ENCODE data around the gene ODC1.
"Not testable (repeated sequence)": the region's sequence is repeated elsewhere in the genome, so short reads cannot be mapped to it uniquely, and the experiment has no call there.

ODC1 gene

GRCh38 chr2:10487741-10488104, 39.6 kb upstream of the ODC1 start:
- H3K4me3 ChIP-seq (ENCODE audit: extremely low read depth, insufficient read depth, low read length, poor library complexity, severe bottlenecking); H3K27ac ChIP-seq (ENCODE audit: low read depth, low read length, severe bottlenecking); H3K9me3 ChIP-seq (ENCODE audit: control insufficient read depth, low read length); H3K4me1 ChIP-seq (ENCODE audit: control insufficient read depth, insufficient read depth, low read length, poor library complexity, severe bottlenecking); H3K36me3 ChIP-seq (ENCODE audit: control insufficient read depth, insufficient read depth, low read length): not testable (repeated sequence)
- whole genome bisulfite sequencing, 2 experiments (ENCODE audit: insufficient coverage in 2 of 2), result 85 to 93% methylated on average over 3 to 5 of the region's 5 CpGs

DNA sequence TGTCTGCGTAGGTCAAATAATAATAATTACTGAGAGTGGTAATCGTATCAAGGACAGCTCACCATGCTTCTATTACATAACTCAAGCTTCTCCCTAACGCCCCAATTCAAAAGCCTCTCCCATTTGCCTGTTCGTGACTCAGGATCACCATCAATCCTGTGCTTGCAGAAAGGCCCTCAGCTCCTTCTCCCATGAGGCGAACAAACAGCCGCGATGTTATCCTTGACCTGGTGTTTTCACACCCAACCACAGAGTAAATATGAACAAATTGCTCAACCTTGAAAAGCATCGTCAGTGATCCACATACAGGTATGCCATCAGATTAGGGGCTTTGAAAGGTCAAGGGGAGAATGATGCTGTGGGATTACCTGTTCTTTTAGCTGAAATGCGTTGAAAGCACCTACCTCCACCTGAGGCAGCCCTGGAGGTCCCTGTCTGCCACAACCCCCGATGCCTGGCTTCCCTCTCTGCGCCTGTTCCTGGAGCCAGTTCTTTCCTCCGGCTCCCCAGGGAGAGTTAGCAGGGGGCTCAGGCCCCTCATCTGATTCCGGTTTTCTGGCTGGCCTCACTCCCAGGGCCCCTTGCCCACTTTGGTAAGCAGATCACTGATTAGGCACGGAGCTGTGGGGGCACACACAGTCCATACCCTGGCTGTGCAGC, 39.1 kb upstream of the ODC1 start:
- H3K36me3 ChIP-seq (ENCODE audit: control insufficient read depth, insufficient read depth, low read length), result no peaks in the 10 kb centered on the region
- H3K4me3 ChIP-seq (ENCODE audit: extremely low read depth, insufficient read depth, low read length, poor library complexity, severe bottlenecking), result no peak overlapping the region
- H3K9me3 ChIP-seq (ENCODE audit: control insufficient read depth, low read length), result no peaks in the 10 kb centered on the region
- H3K4me1 ChIP-seq (ENCODE audit: control insufficient read depth, insufficient read depth, low read length, poor library complexity, severe bottlenecking), result peaks cover 15% of the 10 kb centered on the region
- H3K27ac ChIP-seq (ENCODE audit: low read depth, low read length, severe bottlenecking), result no peak overlapping the region
- WGBS, 2 experiments (ENCODE audit: insufficient coverage in 2 of 2), result 72 to 86% methylated on average over 8 to 11 of the region's 14 CpGs

- Histone ChIP-seq H3K4me1 (ENCODE audit: control insufficient read depth, insufficient read depth, low read length, poor library complexity, severe bottlenecking) (peaks cover 18% of the 10 kb centered on the region), H3K9me3 (ENCODE audit: control insufficient read depth, low read length) (no peaks in the 10 kb centered on the region), H3K4me3 (ENCODE audit: extremely low read depth, insufficient read depth, low read length, poor library complexity, severe bottlenecking) (no peak overlapping the region), H3K36me3 (ENCODE audit: control insufficient read depth, insufficient read depth, low read length) (no peaks in the 10 kb centered on the region), H3K27ac (ENCODE audit: low read depth, low read length, severe bottlenecking) (no peak overlapping the region)
- 54 to 86% methylated on average over 3 to 5 of the region's 5 CpGs for WGBS, 2 experiments (ENCODE audit: insufficient coverage in 2 of 2)
Observed at GRCh38 chr2:10486601-10487079, 38.5 kb upstream of the ODC1 start.

DNA sequence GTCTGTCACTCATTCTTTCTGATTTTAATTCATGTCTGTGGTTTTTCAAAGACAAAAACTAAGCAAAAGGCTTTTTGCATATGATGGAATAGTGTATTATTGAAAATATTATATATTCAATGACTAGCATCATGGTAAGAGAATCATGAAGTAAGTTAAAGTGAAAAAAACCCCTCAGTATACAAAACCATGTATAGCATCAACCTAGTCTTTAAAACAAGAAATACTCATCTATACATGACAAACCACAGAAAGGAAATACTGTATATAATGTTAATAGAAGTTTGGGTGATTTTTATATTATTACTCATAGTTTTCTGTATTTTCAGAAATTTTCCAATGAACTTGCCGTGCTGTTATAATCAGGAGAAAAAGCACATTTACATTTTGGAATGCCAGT, 38.0 kb upstream of the ODC1 start:
- H3K36me3 ChIP-seq (ENCODE audit: control insufficient read depth, insufficient read depth, low read length), result no peaks in the 10 kb centered on the region
- no peak overlapping the region for H3K4me3 ChIP-seq (ENCODE audit: extremely low read depth, insufficient read depth, low read length, poor library complexity, severe bottlenecking)
- H3K4me1 ChIP-seq (ENCODE audit: control insufficient read depth, insufficient read depth, low read length, poor library complexity, severe bottlenecking), result peaks cover 18% of the 10 kb centered on the region
- 100% methylated on average over 1 of the region's 1 CpG; no CpG with 5 or more reads in 1 of the 2 experiments for WGBS, 2 experiments (ENCODE audit: insufficient coverage in 2 of 2)
- no peaks in the 10 kb centered on the region for H3K9me3 ChIP-seq (ENCODE audit: control insufficient read depth, low read length)
- no peak overlapping the region for H3K27ac ChIP-seq (ENCODE audit: low read depth, low read length, severe bottlenecking)

DNA sequence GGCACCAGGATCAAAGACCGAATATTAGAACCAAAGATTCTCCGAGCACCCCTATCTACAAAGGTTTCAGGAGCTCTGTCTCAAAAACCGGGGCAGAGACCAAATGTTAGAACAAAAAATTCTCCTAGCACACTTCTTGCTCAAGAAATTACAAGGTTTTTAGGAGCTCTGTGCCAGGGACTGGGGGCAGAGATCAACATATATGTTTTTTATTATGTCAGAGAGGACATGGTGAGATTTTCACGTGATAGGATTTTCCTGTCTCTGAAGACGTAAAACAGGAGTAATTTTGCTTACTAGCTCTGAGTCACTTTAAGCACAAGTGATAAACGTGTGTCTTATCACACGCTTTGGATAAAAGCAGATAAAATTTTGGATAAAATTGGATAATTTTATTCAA, 34.8 kb upstream of the ODC1 start:
- H3K36me3 ChIP-seq (ENCODE audit: control insufficient read depth, insufficient read depth, low read length), result no peaks in the 10 kb centered on the region
- H3K4me3 ChIP-seq (ENCODE audit: extremely low read depth, insufficient read depth, low read length, poor library complexity, severe bottlenecking), result no peak overlapping the region
- H3K27ac ChIP-seq (ENCODE audit: low read depth, low read length, severe bottlenecking), result peak overlapping the region; percentile 74
- no peaks in the 10 kb centered on the region for H3K9me3 ChIP-seq (ENCODE audit: control insufficient read depth, low read length)
- WGBS, 2 experiments (ENCODE audit: insufficient coverage in 2 of 2), result 87 to 94% methylated on average over 5 to 6 of the region's 7 CpGs
- peaks cover 16% of the 10 kb centered on the region for H3K4me1 ChIP-seq (ENCODE audit: control insufficient read depth, insufficient read depth, low read length, poor library complexity, severe bottlenecking)

DNA sequence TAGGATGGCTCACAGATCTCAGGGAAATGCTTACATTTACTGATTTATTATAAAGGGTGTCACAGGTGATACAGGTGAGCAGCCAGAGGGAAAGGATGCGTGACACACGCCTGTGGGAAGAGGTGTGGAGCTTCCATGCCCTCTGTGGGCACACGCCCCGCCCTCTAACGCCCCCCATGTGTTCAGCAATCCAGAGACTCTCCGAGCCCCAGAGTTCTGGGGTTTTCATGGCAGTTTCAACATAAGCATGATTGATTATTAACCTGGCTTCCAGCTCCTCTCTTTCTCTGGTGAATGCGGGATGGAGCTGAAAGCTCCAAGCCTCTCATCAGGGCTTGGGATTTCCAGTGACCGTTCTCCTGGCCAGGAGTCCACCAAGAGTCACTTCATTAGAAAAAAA, 34.3 kb upstream of the ODC1 start:
- Histone ChIP-seq H3K9me3 (ENCODE audit: control insufficient read depth, low read length) (no peaks in the 10 kb centered on the region), H3K4me3 (ENCODE audit: extremely low read depth, insufficient read depth, low read length, poor library complexity, severe bottlenecking) (no peak overlapping the region), H3K4me1 (ENCODE audit: control insufficient read depth, insufficient read depth, low read length, poor library complexity, severe bottlenecking) (peaks cover 18% of the 10 kb centered on the region), H3K27ac (ENCODE audit: low read depth, low read length, severe bottlenecking) (peak overlapping the region; percentile 74), H3K36me3 (ENCODE audit: control insufficient read depth, insufficient read depth, low read length) (no peaks in the 10 kb centered on the region)
- WGBS, 2 experiments (ENCODE audit: insufficient coverage in 2 of 2), result 90 to 92% methylated on average over 8 of the region's 8 CpGs

DNA sequence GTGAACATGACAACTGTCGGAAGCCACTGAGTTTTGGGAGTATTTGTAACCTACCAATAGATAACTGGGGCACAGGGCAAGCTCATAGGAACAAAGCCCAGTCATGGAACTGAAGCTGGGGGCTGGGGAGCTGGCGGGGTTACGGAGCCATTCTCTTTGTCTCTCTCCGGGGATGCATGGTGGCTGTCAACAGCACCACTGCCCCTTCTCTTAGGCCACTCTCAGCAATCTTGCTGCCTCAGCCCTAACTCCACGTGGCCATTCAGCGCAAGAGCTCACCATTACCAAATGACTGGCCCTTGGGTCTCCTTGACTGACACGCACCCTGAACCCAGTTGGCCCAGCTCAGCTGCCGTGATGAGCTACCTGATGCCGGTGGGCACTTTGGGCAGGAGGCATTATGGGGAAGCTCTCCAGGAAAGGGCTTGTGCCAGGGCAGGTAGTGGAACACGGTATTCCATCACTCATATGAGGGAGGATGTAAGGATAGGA, 33.6 kb upstream of the ODC1 start:
- Histone ChIP-seq H3K27ac (ENCODE audit: low read depth, low read length, severe bottlenecking) (no peak overlapping the region), H3K4me3 (ENCODE audit: extremely low read depth, insufficient read depth, low read length, poor library complexity, severe bottlenecking) (no peak overlapping the region), H3K36me3 (ENCODE audit: control insufficient read depth, insufficient read depth, low read length) (no peaks in the 10 kb centered on the region), H3K9me3 (ENCODE audit: control insufficient read depth, low read length) (no peaks in the 10 kb centered on the region), H3K4me1 (ENCODE audit: control insufficient read depth, insufficient read depth, low read length, poor library complexity, severe bottlenecking) (peaks cover 18% of the 10 kb centered on the region)
- WGBS, 2 experiments (ENCODE audit: insufficient coverage in 2 of 2), result 86 to 90% methylated on average over 8 to 10 of the region's 10 CpGs

- Histone ChIP-seq H3K36me3 (ENCODE audit: control insufficient read depth, insufficient read depth, low read length) (no peaks in the 10 kb centered on the region), H3K9me3 (ENCODE audit: control insufficient read depth, low read length) (no peaks in the 10 kb centered on the region), H3K27ac (ENCODE audit: low read depth, low read length, severe bottlenecking) (no peak overlapping the region), H3K4me1 (ENCODE audit: control insufficient read depth, insufficient read depth, low read length, poor library complexity, severe bottlenecking) (peaks cover 18% of the 10 kb centered on the region), H3K4me3 (ENCODE audit: extremely low read depth, insufficient read depth, low read length, poor library complexity, severe bottlenecking) (no peak overlapping the region)
- 56 to 86% methylated on average over 1 to 2 of the region's 3 CpGs for WGBS, 2 experiments (ENCODE audit: insufficient coverage in 2 of 2)
Observed at GRCh38 chr2:10481055-10481665, 33.0 kb upstream of the ODC1 start.

DNA sequence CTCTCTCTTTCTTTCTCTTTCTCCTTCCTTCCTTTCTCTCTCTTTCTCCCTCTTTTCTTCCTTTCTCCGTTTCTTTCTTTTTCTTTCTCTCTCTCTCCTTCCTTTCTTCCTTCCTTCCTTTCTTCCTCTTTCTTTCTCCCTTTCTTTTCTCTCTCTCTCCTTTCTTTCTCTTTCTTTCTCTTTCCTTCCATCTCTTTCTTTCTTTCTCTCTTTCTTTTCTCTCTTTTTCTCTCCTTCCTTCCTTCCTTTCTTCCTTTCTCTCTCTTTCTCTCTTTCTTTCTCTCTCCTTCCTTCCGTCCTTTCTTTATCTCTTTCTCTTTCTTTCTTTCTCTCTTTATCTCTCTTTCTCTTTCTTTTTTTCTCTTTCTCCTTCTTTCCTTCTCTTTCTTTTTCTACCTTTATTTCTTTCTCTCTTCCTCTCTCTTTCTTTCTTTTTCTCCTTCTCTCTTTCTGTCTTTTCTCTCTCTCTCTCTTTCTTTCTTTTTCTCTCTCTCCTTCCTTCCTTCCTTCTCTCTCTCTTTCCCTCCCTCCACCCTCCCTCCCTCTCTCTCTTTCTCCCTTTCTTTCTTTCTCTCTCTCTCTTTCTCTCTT, 32.3 kb upstream of the ODC1 start:
- H3K4me3 ChIP-seq (ENCODE audit: extremely low read depth, insufficient read depth, low read length, poor library complexity, severe bottlenecking), result no peak overlapping the region
- 88 to 93% methylated on average over 2 of the region's 2 CpGs for WGBS, 2 experiments (ENCODE audit: insufficient coverage in 2 of 2)
- H3K4me1 ChIP-seq (ENCODE audit: control insufficient read depth, insufficient read depth, low read length, poor library complexity, severe bottlenecking), result peaks cover 18% of the 10 kb centered on the region
- H3K9me3 ChIP-seq (ENCODE audit: control insufficient read depth, low read length), result no peaks in the 10 kb centered on the region
- H3K36me3 ChIP-seq (ENCODE audit: control insufficient read depth, insufficient read depth, low read length), result no peaks in the 10 kb centered on the region
- H3K27ac ChIP-seq (ENCODE audit: low read depth, low read length, severe bottlenecking), result no peak overlapping the region

DNA sequence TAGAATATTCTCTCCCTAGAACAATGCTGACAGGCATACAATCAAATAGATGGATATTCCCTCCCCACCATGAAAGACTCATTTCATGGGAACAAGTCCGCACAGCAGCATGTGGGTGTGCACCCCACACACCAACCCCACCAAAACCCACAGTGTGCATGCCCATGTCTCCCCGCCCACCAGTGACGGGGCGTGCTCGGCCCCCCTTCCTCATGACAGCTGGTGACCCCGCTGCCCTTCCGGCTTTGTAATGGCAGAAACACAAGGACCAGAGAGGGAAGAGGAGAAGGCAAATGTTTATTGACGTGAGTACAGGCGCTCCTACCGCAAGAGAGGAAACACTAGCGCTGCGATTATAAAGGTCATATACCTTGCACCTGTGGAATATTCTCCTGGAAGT, 30.8 kb upstream of the ODC1 start:
- no peaks in the 10 kb centered on the region for H3K9me3 ChIP-seq (ENCODE audit: control insufficient read depth, low read length)
- peaks cover 18% of the 10 kb centered on the region for H3K4me1 ChIP-seq (ENCODE audit: control insufficient read depth, insufficient read depth, low read length, poor library complexity, severe bottlenecking)
- H3K36me3 ChIP-seq (ENCODE audit: control insufficient read depth, insufficient read depth, low read length), result no peaks in the 10 kb centered on the region
- H3K4me3 ChIP-seq (ENCODE audit: extremely low read depth, insufficient read depth, low read length, poor library complexity, severe bottlenecking), result no peak overlapping the region
- 87 to 89% methylated on average over 7 to 9 of the region's 12 CpGs for WGBS, 2 experiments (ENCODE audit: insufficient coverage in 2 of 2)
- no peak overlapping the region for H3K27ac ChIP-seq (ENCODE audit: low read depth, low read length, severe bottlenecking)

GRCh38 chr2:10478298-10478625, 30.1 kb upstream of the ODC1 start:
- no peaks in the 10 kb centered on the region for H3K36me3 ChIP-seq (ENCODE audit: control insufficient read depth, insufficient read depth, low read length)
- no peak overlapping the region for H3K4me3 ChIP-seq (ENCODE audit: extremely low read depth, insufficient read depth, low read length, poor library complexity, severe bottlenecking)
- no peak overlapping the region for H3K27ac ChIP-seq (ENCODE audit: low read depth, low read length, severe bottlenecking)
- 73 to 80% methylated on average over 12 of the region's 12 CpGs for WGBS, 2 experiments (ENCODE audit: insufficient coverage in 2 of 2)
- no peaks in the 10 kb centered on the region for H3K9me3 ChIP-seq (ENCODE audit: control insufficient read depth, low read length)
- H3K4me1 ChIP-seq (ENCODE audit: control insufficient read depth, insufficient read depth, low read length, poor library complexity, severe bottlenecking), result peaks cover 16% of the 10 kb centered on the region
